IMR-90 (cell line): Measurements from ENCODE around the gene NTSR2. TPM values are rescaled to one million over a fixed set of nuclear protein-coding genes. Genes with fewer than 3 reads are reported as not detected.

Experiments used
- ATAC-seq: fragments of 200-7000 bp; cut with Tn5 transposase; 2 replicates; pipeline ENCODE4 v1.9.1; 2020; ENCODE audit warnings: low read depth, mild to moderate bottlenecking, moderate library complexity
- BruUV-seq: library from RNA; stranded (reverse); fragments of 400-500 nt; replicated peaks from 2 replicates; lab custom pipeline; 2021; lab: Mats Ljungman, UMichigan
- CTCF ChIA-PET: fragments of 300-600 bp; formaldehyde crosslinking; extraction: SDS; loops from one replicate; lab custom pipeline; 2021; ENCODE audit warnings: antibody characterized with exemption; lab: Yijun Ruan, JAX
- POLR2A ChIA-PET: fragments of 300-600 bp; sonication (Branson Sonifier 250); formaldehyde crosslinking; loops from one replicate; lab custom pipeline; 2022; ENCODE audit warnings: antibody characterized with exemption; ENCODE audit not compliant: unreplicated experiment; lab: Charles Lee
- DNase-seq: peaks from one replicate; pipeline ENCODE4 v3.0.0; 2013
- H2AFZ ChIP-seq: replicated peaks from 2 replicates; pipeline ENCODE3; 2013; ENCODE audit warnings: low read length, mild to moderate bottlenecking; ENCODE audit not compliant: poor library complexity
- H2AK5ac ChIP-seq: 2 replicates; pipeline ENCODE4 v1.6.1; 2013; ENCODE audit warnings: low read depth, low read length, inconsistent platforms
- H2AK9ac ChIP-seq: replicated peaks from 2 replicates; pipeline ENCODE3; 2013; ENCODE audit warnings: mild to moderate bottlenecking, low read depth, low read length, moderate library complexity; ENCODE audit not compliant: poor library complexity
- H2BK120ac ChIP-seq: 2 replicates; pipeline ENCODE4 v1.6.1; 2013; ENCODE audit warnings: low read depth, low read length, inconsistent platforms
- H2BK15ac ChIP-seq: 3 replicates; pipeline ENCODE4 v1.6.1; 2013; ENCODE audit warnings: low read depth, low read length, inconsistent platforms
- H2BK20ac ChIP-seq: 2 replicates; pipeline ENCODE4 v1.6.1; 2013; ENCODE audit warnings: low read depth, mild to moderate bottlenecking, inconsistent platforms, low read length, moderate library complexity
- H2BK5ac ChIP-seq: 2 replicates; pipeline ENCODE4 v1.6.1; 2013; ENCODE audit warnings: mild to moderate bottlenecking, low read depth, low read length, inconsistent platforms; ENCODE audit not compliant: poor library complexity, severe bottlenecking
- H3K14ac ChIP-seq: replicated peaks from 2 replicates; pipeline ENCODE4 v1.6.1; 2013; ENCODE audit warnings: low read depth, low read length, inconsistent platforms
- H3K18ac ChIP-seq: 2 replicates; pipeline ENCODE4 v1.6.1; 2013; ENCODE audit warnings: low read depth, low read length, control low read depth
- H3K23ac ChIP-seq: 2 replicates; pipeline ENCODE4 v1.6.1; 2013; ENCODE audit warnings: low read depth, low read length, inconsistent platforms
- H3K27ac ChIP-seq: 2 replicates; pipeline ENCODE4 v1.5.1; 2013; ENCODE audit warnings: mild to moderate bottlenecking, control low read depth, low read length; ENCODE audit not compliant: insufficient read depth
- H3K27me3 ChIP-seq: 2 replicates; pipeline ENCODE4 v1.6.1; 2013; ENCODE audit warnings: low read length; ENCODE audit not compliant: control insufficient read depth, insufficient read depth
- H3K36me3 ChIP-seq: 2 replicates; pipeline ENCODE4 v1.6.1; 2013; ENCODE audit warnings: low read length, mixed read lengths; ENCODE audit not compliant: control insufficient read depth, insufficient read depth
- H3K4ac ChIP-seq: 2 replicates; pipeline ENCODE4 v1.6.1; 2013; ENCODE audit warnings: low read depth, low read length, inconsistent platforms
- H3K4me1 ChIP-seq: 2 replicates; pipeline ENCODE4 v1.6.1; 2013; ENCODE audit warnings: low read length, mixed read lengths; ENCODE audit not compliant: control insufficient read depth, insufficient read depth
- H3K4me2 ChIP-seq: 2 replicates; pipeline ENCODE4 v1.6.1; 2013; ENCODE audit warnings: low read depth, mild to moderate bottlenecking, control low read depth, low read length, moderate library complexity
- H3K4me3 ChIP-seq: 2 replicates; pipeline ENCODE4 v1.5.1; 2013; ENCODE audit warnings: low read depth, mild to moderate bottlenecking, control low read depth, low read length, moderate library complexity; ENCODE audit not compliant: insufficient read depth
- H3K56ac ChIP-seq: 2 replicates; pipeline ENCODE4 v1.6.1; 2013; ENCODE audit warnings: low read length, inconsistent platforms; ENCODE audit not compliant: insufficient read depth; ENCODE audit errors: extremely low read depth
- H3K79me1 ChIP-seq, 2 experiments: 2 replicates each; pipeline ENCODE4 v1.6.1; 2013; ENCODE audit warnings: low read length in 2 of 2, inconsistent platforms in 1 of 2, low read depth in 1 of 2
- H3K9ac ChIP-seq: 2 replicates; pipeline ENCODE4 v1.6.1; 2013; ENCODE audit warnings: low read depth, low read length, control low read depth
- H3K9me1 ChIP-seq: 2 replicates; pipeline ENCODE4 v1.6.1; 2013; ENCODE audit warnings: low read length, inconsistent platforms; ENCODE audit not compliant: insufficient read depth
- H3K9me3 ChIP-seq: 2 replicates; pipeline ENCODE4 v1.6.1; 2013; ENCODE audit warnings: low read length; ENCODE audit not compliant: control insufficient read depth, insufficient read depth
- H4K20me1 ChIP-seq: 2 replicates; pipeline ENCODE4 v1.6.1; 2013; ENCODE audit warnings: low read length, inconsistent platforms; ENCODE audit not compliant: insufficient read depth
- H4K5ac ChIP-seq: 2 replicates; pipeline ENCODE4 v1.6.1; 2013; ENCODE audit warnings: mild to moderate bottlenecking, low read depth, low read length, control low read depth
- H4K8ac ChIP-seq, 2 experiments: 2 replicates each; pipeline ENCODE4 v1.6.1; 2013; ENCODE audit warnings: low read depth in 2 of 2, low read length in 2 of 2, control low read depth in 1 of 2, inconsistent platforms in 1 of 2
- H4K91ac ChIP-seq: 2 replicates; pipeline ENCODE4 v1.6.1; 2013; ENCODE audit warnings: low read depth, low read length, inconsistent platforms; ENCODE audit not compliant: insufficient read depth
- BHLHE40 ChIP-seq: fragments of 150-350 bp; IDR thresholded peaks from 2 replicates; pipeline ENCODE4 v1.6.1; 2016; ENCODE audit warnings: mild to moderate bottlenecking, low read depth, low read length
- CTCF ChIP-seq: conservative IDR thresholded peaks from 2 replicates; pipeline ENCODE4 v1.5.1; 2012; ENCODE audit warnings: mild to moderate bottlenecking, low read depth, low read length, improper control_type of control experiment
- MAFK ChIP-seq: IDR thresholded peaks from 2 replicates; pipeline ENCODE4 v1.6.1; 2012; ENCODE audit warnings: low read depth, low read length, improper control_type of control experiment
- MXI1 ChIP-seq: IDR thresholded peaks from 2 replicates; pipeline ENCODE4 v1.6.1; 2012; ENCODE audit warnings: low read depth, mild to moderate bottlenecking, low read length, moderate library complexity, borderline replicate concordance
- NFE2L2 ChIP-seq: fragments of 150-350 bp; IDR thresholded peaks from 2 replicates; pipeline ENCODE4 v1.6.1; 2016; ENCODE audit warnings: low read depth, mild to moderate bottlenecking, low read length
- POLR2A ChIP-seq: IDR thresholded peaks from 2 replicates; pipeline ENCODE4 v1.6.1; 2012; ENCODE audit warnings: mild to moderate bottlenecking, low read depth, low read length
- RCOR1 ChIP-seq: IDR thresholded peaks from 2 replicates; pipeline ENCODE4 v1.6.1; 2012; ENCODE audit warnings: mild to moderate bottlenecking, low read length, improper control_type of control experiment; ENCODE audit not compliant: insufficient replicate concordance
- SMC3 ChIP-seq: fragments of 150-350 bp; IDR thresholded peaks from 2 replicates; pipeline ENCODE4 v1.6.1; 2016; ENCODE audit warnings: low read depth, mild to moderate bottlenecking, antibody characterized with exemption, low read length, moderate library complexity
- WGBS, 2 experiments: methylation state at CpG; one replicate each; pipeline versions ENCODE4 v1.1.5 to v1.1.7; 2013; ENCODE audit warnings: missing lambda C conversion rate in 2 of 2; ENCODE audit not compliant: insufficient read length in 1 of 2; ENCODE audit errors: extremely low coverage in 2 of 2; 5-methylcytosine and 5-hydroxymethylcytosine counted together
- dilution Hi-C: fragments of 300-500 bp; cut with HindIII; formaldehyde crosslinking; loops from one replicate; pipeline ENCODE4 v1.14.3; 2018; ENCODE audit warnings: low sequenced_read_pairs; ENCODE audit not compliant: unreplicated experiment
- in situ Hi-C: fragments of 300-500 bp; cut with MboI; formaldehyde crosslinking; loops from 3 replicates; pipeline ENCODE4 v1.14.3; 2019; ENCODE audit warnings: low sequenced_read_pairs, inconsistent platforms, mixed read lengths
- intact Hi-C: fragments of 100-400 bp; cut with micrococcal nuclease; formaldehyde crosslinking; loops from 2 replicates; pipeline ENCODE4 v1.10.0; 2022
- polyA plus RNA-seq, 3 experiments: library from polyadenylated mRNA; depleted of rRNA; stranded (reverse); fragments of >200 nt; gene quantifications; 2 replicates each; pipeline ENCODE4 v1.2.3, GENCODE V29; 2012; ENCODE audit warnings: low replicate concordance in 1 of 3
- total RNA-seq: library from RNA; depleted of rRNA; stranded (reverse); fragments of >200 nt; gene quantifications from 2 replicates; pipeline ENCODE4 v1.2.3, GENCODE V29; 2012

Gene NTSR2
- total and polyA plus RNA-seq, 2 of the 4 experiments (the other 2 are of a cell fraction), result not detected

DNA sequence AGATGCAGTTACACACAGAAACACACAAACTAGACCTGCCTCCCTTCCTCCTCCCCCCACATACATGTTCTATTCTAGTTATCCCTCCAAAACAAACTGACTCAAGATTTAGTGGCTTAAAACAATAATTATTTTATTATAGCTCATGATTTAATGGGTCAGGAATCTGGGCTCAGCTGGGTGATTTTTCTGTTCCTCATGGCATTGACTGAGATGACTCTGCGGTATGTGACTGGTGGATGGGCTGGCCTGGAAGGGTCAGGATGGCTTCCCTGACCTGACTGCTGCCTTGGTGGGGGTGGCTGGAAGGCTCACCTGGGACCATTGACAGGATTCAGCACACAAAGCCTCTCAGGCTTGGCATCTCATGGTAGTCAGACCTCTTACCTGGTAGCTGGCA is 33.7 kb upstream of the NTSR2 start:
- no TSS peak for BruUV-seq
- no peak overlapping the region for H4K5ac ChIP-seq
- H2AK5ac ChIP-seq, result no peak overlapping the region
- dilution Hi-C loops (no loop called here), intact Hi-C loops (no loop called here), in situ Hi-C loops (no loop called here)
- H2AK9ac ChIP-seq, result peak overlapping the region; percentile 53
- no peak overlapping the region for H3K4me2 ChIP-seq
- H3K14ac ChIP-seq, result no peak overlapping the region
- peak overlapping the region; percentile 21 for H2BK5ac ChIP-seq
- H2AFZ ChIP-seq, result peak overlapping the region; percentile 68
- no peak overlapping the region for H3K27ac ChIP-seq
- H3K4ac ChIP-seq, result peak overlapping the region; percentile 33; the same call in 1 of the 2 replicates
- H2BK15ac ChIP-seq, result no peak overlapping the region
- no peaks in the 10 kb centered on the region for H3K79me1 ChIP-seq
- CTCF ChIA-PET, result no interaction called here
- no peak overlapping the region for H4K91ac ChIP-seq
- peak overlapping the region; percentile 35 for H2BK120ac ChIP-seq
- H4K20me1 ChIP-seq, result no peaks in the 10 kb centered on the region
- ATAC-seq, result peak; percentile 80
- peak overlapping the region; percentile 51; the same call in 1 of the 2 replicates for H3K18ac ChIP-seq
- no CpG with 5 or more reads among the region's 1 CpG for WGBS, 2 experiments
- H3K4me1 ChIP-seq, result peaks cover 6% of the 10 kb centered on the region
- POLR2A ChIA-PET, result interaction anchor here (0.5 kb wide), 1 partner anchor 105 kb away, joined by 3 read pairs; no protein-coding TSS in a partner anchor
- no peak overlapping the region for H3K4me3 ChIP-seq
- no peaks in the 10 kb centered on the region for H3K9me3 ChIP-seq
- H3K9ac ChIP-seq, result no peak overlapping the region
- H3K56ac ChIP-seq, result no peak overlapping the region
- H3K27me3 ChIP-seq, result no peaks in the 10 kb centered on the region
- H3K9me1 ChIP-seq, result peaks cover 4% of the 10 kb centered on the region; the same call in 1 of the 2 replicates
- no peak overlapping the region for H3K23ac ChIP-seq
- H2BK20ac ChIP-seq, result peak overlapping the region; percentile 27; the same call in 1 of the 2 replicates
- H3K36me3 ChIP-seq, result no peaks in the 10 kb centered on the region
- H4K8ac ChIP-seq, result peak overlapping the region in 1 of 2 experiments; percentile 1; a peak in 1 of 4 replicates
- TF ChIP-seq RCOR1, result no peak
- TF ChIP-seq SMC3, result no peak
- TF ChIP-seq POLR2A, result no peak
- no peak for TF ChIP-seq MXI1
- TF ChIP-seq MAFK, result no peak
- no peak for TF ChIP-seq CTCF
- no peak for TF ChIP-seq BHLHE40
- TF ChIP-seq NFE2L2, result no peak
- DNase-seq, result peak; percentile 71
